Inflammatory macrophage treated with lipopolysaccharide for 4 hours (primary cell): ENCODE data around the gene PCBD1.
A peak's percentile ranks its signal among the peaks of the same experiment; 100 is the strongest.
"Not testable (repeated sequence)": the region's sequence is repeated elsewhere in the genome, so short reads cannot be mapped to it uniquely, and the experiment has no call there.

Source experiments
- DNase-seq: peaks from one replicate; pipeline ENCODE4 v3.0.0-alpha.2; 2020

Gene PCBD1

DNA sequence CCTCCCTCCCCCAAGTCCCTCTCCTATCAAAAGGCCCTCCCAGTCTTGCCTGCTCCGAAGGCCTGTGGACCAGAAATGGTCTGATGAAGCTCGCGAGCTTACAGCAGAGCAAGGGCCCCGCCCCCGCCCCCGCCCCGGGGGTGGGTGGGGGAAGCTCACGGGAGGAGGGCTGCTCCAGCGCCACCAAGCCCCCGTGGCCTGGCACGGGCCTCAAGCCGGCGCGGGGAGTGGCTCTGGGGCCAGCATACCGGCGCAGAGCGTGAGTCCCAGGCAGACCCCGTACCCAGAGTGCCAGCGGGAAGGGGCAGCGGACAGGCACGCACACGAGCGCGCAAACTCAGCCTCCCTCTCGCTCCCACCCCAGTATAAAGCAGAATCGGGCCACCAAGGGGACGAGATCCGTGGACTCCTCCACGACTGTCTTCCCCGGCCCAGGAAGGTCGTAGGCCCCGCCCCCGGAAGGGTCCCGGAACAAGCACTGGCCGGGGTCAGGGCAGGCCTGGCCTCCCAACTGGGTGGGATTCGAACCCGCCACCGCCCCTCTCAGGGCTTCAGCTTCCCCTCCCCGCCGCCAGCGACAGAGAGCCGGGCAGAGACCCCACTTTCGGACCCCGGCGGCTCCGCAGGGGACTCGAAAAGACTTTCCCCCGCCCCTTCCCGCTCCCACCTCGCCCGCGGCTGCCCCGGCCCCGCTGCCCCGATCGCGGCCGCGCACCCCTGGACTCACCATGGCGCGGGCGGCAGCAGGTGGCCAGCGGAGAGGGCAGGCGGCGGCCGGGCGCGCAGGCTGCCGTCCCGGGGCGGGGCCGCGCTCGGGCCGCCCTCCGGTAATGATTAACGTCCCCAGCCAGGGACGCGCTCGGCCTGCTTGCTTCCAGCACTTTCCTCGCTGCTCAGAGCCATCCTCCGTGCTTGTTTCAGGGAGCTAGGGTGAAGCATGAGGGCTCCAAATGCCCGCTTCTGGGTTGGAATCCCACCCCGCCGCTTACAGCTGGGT is at the start of gene PCBD1:
Gene PCBD1 (minus strand): TSS at position 762 of the 997 bp plus-strand sequence. CDS start 32 bp downstream, at position 730.
- DNase-seq: peak; percentile 68

DNA sequence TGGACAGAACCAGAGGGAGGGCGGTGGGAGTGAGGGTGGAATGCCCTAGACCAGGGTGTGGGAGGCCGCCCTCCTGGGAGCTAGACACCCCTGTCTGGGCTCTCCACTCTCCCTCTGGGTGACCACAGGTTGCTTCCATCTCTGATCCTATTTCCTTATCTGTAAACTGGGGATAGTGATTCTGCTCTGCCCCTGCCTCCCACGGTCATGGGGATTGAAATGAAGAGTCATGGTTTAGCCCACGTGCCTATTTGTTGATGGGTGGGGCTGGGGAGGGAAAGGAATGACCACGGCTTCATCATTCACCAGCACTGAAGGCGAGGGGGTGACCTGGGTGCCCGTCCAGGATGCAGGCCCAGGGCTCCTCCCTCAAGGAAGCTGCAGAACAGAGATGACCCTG is 49.3 kb upstream of the PCBD1 start:
- DNase-seq: peak; percentile 3

DNA sequence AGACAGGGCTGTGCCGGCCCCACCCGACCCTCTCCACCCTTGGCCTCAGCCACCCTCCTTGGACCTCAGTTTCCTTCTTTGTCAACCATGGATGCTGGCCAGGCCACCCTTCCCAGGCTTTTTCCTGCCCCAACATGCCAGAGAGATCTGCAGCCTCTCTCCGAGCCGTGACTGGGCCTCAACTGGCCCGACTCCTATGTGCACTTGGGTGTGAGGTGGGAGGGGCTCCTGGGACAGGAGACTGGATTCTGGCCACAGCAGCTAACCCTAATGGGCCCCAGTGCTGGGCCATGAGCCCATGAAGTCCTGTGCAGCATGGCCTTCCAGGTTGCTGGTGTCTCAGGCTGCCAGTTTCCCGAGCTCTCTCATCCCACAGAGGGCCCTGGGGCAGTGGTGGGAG is 47.7 kb upstream of the PCBD1 start:
- DNase-seq: no peak

DNA sequence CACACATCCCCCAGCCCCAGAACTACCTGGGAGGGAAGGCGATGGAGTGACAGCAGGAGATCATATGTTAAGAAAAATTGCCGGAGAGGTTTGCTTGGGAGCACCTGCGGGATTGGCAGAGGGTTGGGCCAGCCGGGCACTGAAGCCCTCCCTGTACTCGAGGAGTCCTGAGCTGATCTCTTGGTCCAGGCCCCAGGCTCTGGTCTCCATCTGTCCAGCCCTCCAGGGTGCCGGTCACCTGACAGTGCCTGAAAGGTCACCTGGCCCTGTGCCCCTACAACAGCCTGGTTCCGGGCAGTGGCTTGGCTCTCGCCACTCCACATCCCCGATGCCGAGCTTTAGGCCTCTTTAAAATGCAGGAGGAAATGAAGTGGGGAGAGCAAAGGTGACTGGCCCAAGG is 47.3 kb upstream of the PCBD1 start:
- DNase-seq: no peak

DNA sequence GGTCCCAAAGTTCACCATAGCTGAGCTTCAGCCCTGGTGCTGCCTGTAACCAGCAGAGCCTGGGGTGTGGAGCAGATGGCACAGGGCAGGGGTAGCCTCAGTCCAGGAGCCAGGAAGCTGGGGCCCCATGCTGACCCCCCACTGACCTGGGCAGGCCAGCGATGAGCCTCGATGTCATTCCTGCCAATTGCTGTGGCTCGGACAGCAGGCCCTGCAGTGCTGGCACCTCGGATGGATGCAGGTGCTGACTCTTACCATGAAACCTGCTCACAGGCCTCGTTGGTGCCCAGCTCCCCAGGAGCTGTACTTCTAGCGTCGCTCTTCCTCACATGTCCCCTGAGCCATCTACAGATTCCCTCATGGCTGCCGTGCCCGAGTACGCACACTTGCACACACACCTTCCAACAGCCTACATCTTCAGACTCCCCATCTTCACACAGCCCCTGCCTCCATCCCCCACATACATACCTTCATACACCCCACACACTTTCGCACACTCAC is 46.8 kb upstream of the PCBD1 start:
- DNase-seq: no peak

DNA sequence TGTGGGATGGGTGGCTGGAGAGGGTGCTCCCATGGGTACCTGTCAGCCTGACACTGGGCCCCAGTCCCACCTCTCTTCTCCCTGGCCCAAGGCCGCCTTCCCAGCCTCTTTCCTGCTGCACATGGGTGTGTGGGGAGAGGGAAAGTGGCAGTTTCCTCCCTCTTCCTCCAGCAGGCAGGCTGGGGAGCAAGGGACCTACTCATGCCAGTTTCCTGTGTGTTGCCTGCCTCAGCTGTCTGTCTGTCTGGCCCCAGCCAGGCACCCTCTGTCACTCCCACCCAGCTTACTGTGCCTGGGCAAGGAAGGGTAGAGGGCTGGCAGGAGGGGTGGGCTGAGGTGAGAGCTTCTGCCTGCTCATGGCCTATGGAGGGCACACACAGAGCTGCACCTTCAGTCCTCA is 46.3 kb upstream of the PCBD1 start:
- no peak for DNase-seq

DNA sequence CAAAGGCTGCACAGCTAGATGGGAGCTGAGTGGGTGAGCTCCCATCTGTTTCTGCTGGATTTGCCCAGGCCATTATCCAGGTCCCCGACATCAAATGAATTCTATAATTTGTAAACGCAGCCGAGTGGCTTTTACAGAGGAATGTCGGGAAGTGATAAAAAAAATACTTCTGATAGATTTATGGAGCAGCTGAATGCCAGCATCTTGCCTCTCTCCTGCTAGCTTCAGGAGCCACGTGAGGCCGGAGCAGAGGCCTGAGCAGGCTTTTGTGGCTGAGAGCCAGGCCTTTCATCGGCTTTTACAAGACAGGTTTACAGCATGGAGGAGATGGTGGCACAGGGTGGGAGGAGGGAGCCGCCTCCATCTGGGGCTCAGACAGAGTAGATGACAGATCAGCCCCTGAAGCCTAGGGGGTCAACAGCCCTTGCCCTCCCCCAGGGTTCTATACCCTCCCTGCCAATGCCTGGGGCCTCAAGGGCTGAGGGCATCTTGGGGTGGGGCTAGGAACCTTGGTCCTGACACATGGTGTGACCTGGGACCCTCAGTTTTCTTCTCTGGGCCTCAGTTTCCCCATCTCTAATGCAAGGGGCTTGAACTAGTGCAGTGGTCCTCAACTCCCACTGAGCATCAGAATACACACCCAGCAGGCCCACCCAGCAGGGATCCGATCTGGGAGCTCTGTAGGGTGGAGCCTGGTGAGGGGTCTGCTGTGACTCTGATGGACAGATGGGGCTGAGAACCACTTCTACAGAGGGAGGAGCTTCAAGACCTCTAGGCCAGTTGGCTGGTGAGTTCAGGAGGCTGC is 44.2 kb upstream of the PCBD1 start:
- DNase-seq: no peak

DNA sequence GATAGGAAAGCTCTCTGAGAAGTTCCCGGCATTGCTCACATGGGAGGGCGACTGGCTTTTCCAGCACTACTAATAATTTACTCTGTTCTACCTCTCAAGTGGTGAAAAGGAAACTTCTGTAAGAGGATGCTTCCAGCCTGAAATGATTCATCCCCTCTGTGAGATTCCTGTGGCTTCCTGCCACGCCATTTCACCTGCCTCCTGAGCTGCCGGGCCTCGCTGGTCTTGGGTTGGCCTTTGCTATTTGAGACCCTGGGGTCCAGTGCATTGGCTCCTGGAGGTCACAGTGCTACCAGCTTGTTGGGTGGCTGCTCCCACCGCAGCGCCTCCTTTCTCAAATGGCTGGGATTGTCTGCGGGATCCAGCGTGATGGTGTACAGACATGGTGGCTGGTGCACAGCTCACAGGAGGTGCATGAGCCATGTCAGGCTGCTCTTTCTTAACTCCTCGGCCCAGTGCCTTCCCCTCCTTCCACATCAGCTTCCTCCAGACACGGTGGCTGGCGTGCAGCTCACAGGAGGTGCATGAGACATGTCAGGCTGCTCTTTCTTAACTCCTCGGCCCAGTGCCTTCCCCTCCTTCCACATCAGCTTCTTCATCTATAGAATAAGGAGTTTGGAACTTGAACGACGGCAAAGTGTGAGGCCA is 42.9 kb upstream of the PCBD1 start:
- no peak for DNase-seq

DNA sequence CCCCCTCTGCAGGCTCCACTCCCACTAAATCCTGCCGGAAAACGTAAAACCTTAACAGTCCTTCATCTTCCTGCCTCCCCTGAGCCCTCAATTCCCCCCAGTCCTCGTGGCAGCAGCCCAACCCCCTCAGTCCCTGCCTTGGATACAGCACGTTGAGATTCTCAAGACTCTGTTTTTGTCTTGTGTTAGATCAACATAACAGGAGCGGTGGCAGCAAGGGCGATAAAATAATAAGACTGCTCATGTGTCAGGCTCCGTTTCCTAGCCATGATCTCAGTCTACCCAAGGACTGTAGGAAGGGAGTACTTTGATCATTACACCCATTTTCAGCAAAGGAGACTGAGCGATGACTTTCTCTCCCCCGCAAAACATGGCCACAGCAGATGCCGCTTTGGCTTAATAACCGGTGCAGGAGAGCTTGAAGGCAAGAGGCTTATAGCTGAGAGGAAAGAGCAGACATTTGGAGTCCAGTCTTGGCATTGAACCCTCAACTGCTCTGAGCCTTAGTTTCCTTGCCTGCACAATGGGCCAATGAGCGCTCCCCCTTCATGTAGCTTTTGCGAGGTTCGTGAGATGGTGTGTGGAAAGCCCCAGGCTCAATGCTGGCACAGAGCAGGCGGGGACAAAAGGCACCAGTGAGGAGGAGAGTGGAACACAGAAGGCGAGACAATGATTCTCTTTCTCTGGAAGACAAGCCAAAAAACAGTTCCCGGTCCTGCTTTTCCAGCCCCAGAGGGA is 42.1 kb upstream of the PCBD1 start:
- no peak for DNase-seq

DNA sequence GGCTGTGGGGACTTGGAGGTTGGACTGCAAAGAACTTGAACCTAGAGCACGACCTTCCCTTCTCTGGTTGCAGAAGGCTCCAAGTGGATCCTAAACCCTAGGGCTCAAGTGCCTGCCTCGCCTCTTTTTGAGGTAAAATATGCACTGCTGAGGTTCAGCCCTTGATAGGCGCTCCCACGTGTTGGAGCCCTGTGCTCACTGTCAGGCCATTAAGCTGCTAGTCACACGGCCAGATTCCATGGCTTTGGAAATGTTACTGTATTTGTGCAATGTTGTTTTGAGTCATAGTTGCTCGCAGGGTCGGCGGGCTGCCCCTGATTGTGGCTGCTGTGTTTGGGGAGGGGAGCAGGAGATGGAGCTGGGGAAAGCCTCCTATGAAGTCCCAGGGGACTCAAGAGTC is 39.8 kb upstream of the PCBD1 start:
- no peak for DNase-seq

DNA sequence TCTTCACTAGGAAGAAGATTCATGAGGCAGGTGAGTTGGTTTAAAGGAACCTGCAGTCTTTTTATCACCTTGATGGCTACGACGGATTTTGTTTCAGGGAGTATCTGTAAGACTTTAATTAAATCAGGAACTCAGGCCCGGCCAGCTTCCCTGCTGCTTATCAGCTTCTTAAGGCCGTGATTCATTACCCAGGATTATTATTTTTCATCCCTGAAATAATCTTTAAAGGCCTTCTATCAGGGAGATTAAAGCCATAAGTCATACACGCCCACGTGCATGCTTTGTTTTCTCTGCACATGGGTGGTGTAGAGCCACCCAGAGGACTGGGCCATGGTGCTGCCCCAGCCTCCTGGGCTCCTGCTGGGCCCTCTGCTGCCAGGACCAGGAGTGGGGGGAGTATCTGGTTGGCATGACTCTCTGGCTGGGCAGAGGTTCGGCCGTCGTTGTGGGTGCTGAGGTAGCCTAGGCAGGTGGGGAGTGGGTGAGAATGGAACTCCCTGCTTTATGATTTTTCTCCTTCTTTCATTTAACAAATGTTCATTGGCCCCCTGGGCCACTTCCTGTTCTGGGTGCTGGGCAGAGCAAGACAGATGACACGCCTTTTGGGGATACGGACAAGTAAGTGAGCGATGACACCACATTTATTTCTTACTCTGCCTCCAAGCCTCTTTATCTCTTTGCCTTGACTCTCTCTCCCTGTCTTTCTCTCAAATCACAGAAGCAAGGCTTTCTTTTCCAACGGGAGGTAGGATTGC is 39.0 kb upstream of the PCBD1 start:
- DNase-seq: peak; percentile 11

DNA sequence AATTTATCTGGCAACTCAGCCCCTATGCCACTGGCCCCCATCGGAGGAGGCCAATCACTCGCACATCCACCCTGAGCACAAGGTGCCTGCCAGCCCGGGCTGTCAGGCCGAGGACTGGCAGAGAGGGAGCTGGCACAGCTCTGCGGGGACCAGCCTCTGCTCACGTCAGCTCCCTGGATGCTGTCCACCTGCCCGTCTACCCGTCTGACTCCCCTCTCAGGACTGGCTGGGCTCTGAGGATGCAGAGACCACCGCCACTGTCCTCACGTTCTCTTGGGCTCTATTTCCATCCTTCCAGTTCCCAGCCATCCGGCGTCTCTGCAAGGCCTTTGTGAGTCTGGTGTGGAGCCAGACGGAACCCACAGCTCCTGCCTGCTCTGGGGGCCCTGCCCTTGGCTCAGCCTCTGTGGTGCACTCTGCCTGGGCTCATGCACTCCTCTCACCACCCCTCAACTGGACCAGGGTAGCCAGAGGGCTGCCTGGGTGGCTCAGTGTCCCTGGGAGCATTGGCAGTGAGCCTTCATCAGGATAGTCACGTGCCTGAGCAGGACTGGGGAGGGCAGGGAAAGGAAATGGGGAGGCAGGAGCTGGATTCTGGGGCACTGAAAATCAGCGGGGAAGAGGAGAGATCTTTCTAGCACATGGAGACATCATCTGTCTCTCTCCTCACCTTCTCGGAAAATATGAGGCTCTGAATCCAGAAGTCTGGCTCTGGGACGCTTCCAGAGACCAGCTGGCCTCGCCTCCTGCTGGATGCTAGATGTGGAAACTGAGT is 38.0 kb upstream of the PCBD1 start:
- no peak for DNase-seq

DNA sequence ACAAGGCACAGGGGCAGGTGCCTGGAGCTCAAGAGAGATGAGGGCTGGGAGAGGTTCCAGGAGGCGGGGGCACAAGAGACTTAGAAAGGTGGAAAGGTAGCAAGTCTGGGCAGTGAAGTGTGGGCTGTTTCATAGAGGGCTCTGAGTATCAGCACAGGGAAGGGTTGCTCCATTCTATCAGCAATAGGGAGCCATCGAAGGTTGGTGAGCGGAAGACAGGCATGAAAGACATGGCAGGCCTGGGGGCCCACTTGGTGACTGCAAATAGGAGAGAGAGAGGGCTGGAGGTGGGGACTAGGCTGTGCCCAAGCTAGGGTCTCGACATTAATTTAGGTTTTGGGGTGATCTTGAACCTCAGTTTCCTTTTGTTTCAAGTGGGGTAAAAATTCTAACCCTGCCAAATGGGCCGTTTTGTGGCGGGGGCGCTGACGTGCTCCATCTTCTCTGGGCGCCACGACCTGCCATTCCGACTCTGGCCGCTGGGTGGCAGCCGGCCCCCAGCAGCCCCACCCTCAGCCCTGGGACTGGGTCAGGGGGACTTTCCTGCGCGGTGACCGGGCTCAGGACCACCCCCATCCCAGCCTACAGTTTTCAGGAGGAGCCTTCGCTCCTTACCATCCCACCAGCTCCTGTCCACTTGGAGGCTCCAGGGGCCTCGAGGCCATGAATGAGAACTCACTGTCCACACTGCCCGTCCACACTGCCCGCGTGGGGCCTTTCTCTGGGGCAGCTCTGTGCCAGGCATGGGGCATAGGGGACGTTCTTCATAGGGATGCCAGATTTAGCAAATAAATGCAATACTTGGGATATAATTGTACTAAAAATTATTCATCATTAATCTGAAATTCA is 37.2 kb upstream of the PCBD1 start:
- peak; percentile 35 for DNase-seq

DNA sequence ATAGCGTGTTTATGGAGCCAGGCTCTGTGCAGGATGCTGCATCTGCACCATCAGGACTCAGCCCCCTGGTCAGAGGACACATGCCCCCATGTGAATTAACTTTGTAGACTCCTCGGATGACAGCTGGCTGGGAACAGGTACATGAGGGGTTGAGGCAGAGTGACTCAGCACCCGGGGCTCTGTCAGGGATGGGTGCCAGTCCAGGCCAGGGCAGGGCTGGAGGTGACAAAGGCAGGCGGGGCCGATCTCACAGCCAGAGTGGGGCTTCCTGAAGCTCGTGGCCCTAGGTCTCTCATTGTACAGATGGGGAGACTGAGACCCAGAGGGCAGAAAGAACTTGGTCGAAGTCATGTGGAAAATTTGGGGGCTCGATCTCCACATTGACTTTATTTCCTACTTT is 35.3 kb upstream of the PCBD1 start:
- DNase-seq: no peak

DNA sequence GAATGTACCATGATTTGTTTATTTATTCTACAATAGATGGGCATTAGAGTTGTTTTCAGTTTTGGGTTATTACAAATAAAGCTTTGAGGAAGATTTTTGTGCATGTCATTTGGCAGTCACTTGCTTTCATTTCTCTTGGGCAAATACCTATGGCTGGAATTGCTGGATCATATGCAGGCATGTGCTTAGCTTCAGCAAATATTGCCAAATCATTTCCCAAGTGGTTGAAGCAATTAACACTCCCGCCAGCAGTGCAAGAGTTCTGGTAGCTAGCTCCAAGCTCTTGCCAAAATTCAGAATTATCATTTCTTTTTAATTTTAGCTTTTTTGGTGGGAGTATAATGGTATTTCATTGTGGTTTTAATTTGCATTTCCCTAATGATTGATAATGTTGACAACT is 32.9 kb upstream of the PCBD1 start:
- peak; percentile 40 for DNase-seq

DNA sequence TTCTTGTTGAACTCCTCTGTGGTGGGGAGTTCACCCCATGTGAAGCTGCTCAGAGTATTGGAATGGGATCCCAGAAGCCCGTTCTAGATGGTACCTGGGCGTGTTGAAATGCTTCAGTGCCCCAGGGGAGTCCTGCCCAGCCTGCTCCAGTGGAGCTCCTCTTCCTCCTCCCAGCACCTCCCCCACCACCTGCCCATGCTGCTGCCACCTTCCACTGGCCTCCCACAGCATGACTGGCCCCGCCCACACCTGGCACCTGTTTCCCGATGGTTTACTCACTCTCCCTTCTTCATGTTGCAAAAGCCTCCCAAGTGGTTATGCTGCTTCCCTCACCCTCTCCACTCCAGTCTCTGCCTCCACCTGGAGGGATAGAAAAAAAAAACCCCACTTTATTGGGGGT is 32.2 kb upstream of the PCBD1 start:
- DNase-seq: no peak

DNA sequence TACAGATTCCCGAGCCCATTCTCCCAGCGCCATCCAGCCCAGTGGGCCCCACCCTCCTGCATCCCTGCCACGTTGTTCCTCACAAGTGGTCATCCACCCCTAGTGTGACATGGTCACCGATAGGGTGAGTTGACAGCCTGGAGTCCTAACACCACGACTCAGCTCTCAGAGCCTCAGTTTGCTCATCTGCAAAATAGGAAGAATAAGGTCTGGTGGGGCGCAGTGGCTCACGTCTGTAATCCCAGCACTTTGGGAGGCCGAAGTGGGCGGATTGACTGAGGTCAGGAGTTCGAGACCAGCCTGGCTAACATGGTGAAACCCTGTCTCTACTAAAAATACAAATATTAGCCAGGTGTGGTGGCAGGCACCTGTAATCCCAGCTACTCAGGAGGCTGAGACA is 31.5 kb upstream of the PCBD1 start:
- not testable (repeated sequence) for DNase-seq

DNA sequence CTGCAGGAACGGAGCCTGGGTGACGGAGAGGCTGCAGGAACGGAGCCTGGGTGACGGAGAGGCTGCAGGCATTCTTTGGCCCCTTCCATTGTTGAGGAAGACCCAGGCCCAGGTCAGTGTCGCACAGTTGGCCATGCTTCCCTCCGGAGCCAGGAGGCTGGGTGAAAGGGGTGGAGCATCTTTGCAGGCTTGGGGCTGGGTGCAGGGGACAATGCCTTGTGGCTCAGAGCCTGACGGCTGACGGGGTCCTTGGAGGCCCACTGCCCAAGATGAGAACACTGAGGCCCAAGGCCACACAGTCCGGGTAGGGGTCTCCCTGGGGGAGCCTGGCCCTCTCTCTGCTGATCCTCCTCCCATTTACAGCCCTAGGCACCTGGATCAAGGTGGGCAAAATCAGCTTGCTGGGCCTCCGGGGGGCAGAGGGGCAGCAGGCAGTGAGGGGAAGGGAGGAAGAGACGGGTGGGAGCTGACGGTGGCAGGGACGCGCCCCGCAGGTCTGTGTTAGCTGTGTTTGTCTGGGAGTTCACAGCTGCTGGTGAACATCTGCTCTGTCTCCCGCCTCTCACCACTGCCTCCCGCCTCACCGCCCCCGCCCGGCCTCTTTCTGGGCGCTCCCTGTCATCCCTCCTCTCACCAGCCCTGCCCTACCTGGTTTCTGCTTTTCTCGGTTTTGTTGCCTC is 30.6 kb upstream of the PCBD1 start:
- no peak for DNase-seq

DNA sequence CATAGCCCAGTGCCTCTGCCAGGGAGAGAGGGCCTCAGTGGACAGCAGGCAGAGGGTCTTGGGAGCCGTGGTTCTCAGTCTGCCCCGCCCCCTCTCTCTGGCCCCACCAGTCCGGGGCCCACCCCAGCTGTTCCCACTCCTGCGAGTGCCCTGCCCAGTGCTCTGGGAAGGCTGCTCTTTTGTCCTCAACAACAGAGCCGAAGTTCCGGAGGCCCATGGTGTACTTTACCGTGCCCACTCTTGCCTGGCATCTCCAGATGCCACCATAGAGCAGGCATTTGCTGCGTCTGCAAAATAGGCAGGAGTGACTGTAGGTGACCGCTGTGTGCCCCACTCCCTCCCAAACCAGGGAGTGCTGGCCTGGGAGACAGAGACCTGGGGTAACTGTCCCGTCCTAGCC is 29.3 kb upstream of the PCBD1 start:
- DNase-seq: no peak
